ENCODE data around the gene ZNF189.

DNA sequence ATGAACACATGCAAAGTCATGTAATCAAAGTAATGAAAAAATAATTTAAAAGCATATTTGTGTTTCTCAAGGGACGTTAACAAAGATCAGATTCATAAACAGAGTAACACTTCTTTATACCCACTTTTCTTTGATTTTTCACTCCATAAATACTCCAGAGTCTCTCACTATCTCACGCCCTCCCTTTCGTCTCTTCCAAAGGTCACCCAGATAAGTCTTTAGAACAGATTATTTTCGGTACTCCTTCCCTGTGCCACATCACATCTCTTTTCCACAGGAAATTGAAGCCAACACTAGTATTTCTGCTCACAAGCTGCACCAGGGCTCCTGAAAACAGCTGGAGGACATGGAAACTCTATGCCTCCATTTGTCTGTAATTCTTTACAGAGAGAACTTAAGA lies 52.3 kb downstream of the ZNF189 start:
- TF ChIP-seq, protein P1, sequence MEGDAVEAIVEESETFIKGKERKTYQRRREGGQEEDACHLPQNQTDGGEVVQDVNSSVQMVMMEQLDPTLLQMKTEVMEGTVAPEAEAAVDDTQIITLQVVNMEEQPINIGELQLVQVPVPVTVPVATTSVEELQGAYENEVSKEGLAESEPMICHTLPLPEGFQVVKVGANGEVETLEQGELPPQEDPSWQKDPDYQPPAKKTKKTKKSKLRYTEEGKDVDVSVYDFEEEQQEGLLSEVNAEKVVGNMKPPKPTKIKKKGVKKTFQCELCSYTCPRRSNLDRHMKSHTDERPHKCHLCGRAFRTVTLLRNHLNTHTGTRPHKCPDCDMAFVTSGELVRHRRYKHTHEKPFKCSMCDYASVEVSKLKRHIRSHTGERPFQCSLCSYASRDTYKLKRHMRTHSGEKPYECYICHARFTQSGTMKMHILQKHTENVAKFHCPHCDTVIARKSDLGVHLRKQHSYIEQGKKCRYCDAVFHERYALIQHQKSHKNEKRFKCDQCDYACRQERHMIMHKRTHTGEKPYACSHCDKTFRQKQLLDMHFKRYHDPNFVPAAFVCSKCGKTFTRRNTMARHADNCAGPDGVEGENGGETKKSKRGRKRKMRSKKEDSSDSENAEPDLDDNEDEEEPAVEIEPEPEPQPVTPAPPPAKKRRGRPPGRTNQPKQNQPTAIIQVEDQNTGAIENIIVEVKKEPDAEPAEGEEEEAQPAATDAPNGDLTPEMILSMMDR (IDR thresholded peaks at IDR 0.05; ENCODE audit: low read depth, low read length, poor library complexity, severe bottlenecking), result no peak
- no peak for TF ChIP-seq EZH2phosphoT487 (IDR thresholded peaks at IDR 0.05; ENCODE audit: borderline replicate concordance, low read length)

All from DOHH2 (cell line).